ENCODE data around the gene SORBS2. TPM values are rescaled to one million over a fixed set of nuclear protein-coding genes. Genes with fewer than 3 reads are reported as not detected.

The SORBS2 gene
- total and polyA plus RNA-seq, 2 donors (not counting 1 experiment from before 2014, with no cell fraction given): 0.25 to 0.89 TPM

DNA sequence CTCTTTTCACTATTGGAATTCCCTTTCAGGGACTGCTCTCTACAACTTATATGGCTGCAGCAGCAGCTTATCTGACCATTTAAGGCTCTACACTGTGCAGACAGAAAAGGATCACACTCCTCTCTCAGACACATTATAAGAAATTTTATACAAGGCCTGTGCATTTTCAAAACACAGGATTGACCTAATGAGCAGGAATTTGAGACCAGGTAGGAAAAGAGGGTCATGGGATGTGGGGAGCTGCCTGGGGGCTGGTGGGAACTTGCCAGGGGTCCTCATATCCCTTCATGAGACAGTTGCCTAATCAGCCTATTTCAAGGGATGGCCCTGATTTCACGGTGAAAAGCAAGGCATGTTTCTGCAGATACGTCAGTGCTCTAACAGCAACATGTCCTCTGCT, 77.1 kb downstream of the SORBS2 start:
- CTCF ChIA-PET: no interaction called here
- peaks cover 5 to 26% of the 10 kb centered on the region in 2 donors for H3K4me1 ChIP-seq (ENCODE audit: control insufficient read depth in 2 of 2, insufficient read depth in 2 of 2, low read length in 2 of 2)
- intact Hi-C loops (cut with micrococcal nuclease): no loop called here
- peaks cover 12% of the 10 kb centered on the region for H3K27me3 Mint-ChIP-seq
- H3K9ac ChIP-seq (ENCODE audit: low read length): no peak overlapping the region
- peaks cover 0 to 7% (median 2%) of the 10 kb centered on the region in 4 experiments for H3K27me3 ChIP-seq (replicated peaks in 1 of 4; ENCODE audit: control extremely low read depth in 1 of 4, control insufficient read depth in 3 of 4, insufficient read depth in 4 of 4, low read length in 3 of 4)
- TF ChIP-seq, protein P1, sequence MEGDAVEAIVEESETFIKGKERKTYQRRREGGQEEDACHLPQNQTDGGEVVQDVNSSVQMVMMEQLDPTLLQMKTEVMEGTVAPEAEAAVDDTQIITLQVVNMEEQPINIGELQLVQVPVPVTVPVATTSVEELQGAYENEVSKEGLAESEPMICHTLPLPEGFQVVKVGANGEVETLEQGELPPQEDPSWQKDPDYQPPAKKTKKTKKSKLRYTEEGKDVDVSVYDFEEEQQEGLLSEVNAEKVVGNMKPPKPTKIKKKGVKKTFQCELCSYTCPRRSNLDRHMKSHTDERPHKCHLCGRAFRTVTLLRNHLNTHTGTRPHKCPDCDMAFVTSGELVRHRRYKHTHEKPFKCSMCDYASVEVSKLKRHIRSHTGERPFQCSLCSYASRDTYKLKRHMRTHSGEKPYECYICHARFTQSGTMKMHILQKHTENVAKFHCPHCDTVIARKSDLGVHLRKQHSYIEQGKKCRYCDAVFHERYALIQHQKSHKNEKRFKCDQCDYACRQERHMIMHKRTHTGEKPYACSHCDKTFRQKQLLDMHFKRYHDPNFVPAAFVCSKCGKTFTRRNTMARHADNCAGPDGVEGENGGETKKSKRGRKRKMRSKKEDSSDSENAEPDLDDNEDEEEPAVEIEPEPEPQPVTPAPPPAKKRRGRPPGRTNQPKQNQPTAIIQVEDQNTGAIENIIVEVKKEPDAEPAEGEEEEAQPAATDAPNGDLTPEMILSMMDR (IDR thresholded peaks at IDR 0.05): no peak
- TF ChIP-seq EZH2 (IDR thresholded peaks at IDR 0.05; ENCODE audit: borderline replicate concordance, insufficient read depth, low read depth, low read length, poor library complexity, severe bottlenecking): no peak
- H3K36me3 ChIP-seq (replicated peaks in 1 of 2; ENCODE audit: control extremely low read depth in 1 of 2, control insufficient read depth in 1 of 2, extremely low read depth in 1 of 2, insufficient read depth in 2 of 2, low read length in 1 of 2): no peaks in the 10 kb centered on the region
- ATAC-seq (ENCODE audit: low read depth) (no peak), DNase-seq (no peak)
- H3K79me2 ChIP-seq (ENCODE audit: control insufficient read depth, insufficient read depth, low read length): no peaks in the 10 kb centered on the region
- POLR2A ChIA-PET: no interaction called here
- H3K4me3 Mint-ChIP-seq: no peak overlapping the region
- H3K27ac Mint-ChIP-seq: no peak overlapping the region
- whole genome bisulfite sequencing (ENCODE audit: insufficient coverage): 95% methylated on average over 2 of the region's 2 CpGs
- peaks cover 10% of the 10 kb centered on the region for H3K4me1 Mint-ChIP-seq
- H3K9me3 ChIP-seq (ENCODE audit: control extremely low read depth in 1 of 3, control insufficient read depth in 2 of 3, insufficient read depth in 1 of 3, low read length in 2 of 3): peaks cover 0 to 5% (median 0%) of the 10 kb centered on the region in 3 donors
- no peaks in the 10 kb centered on the region for H4K20me1 ChIP-seq (ENCODE audit: control insufficient read depth, insufficient read depth, low read length, poor library complexity, severe bottlenecking)
- no peaks in the 10 kb centered on the region for H3K9me3 Mint-ChIP-seq (ENCODE audit: insufficient read depth)
- no peak overlapping the region for H3K27ac ChIP-seq (ENCODE audit: low read length in 2 of 2)
- no peak overlapping the region for H3K4me3 ChIP-seq (ENCODE audit: control extremely low read depth in 1 of 5, extremely low read depth in 1 of 5, insufficient read depth in 1 of 5, low read depth in 2 of 5, low read length in 4 of 5)
- H2AFZ ChIP-seq (ENCODE audit: insufficient read depth, low read depth, low read length, poor library complexity, severe bottlenecking): no peak overlapping the region
- no peak overlapping the region for H3K4me2 ChIP-seq (replicated peaks; ENCODE audit: low read depth, low read length, poor library complexity, severe bottlenecking)

DNA sequence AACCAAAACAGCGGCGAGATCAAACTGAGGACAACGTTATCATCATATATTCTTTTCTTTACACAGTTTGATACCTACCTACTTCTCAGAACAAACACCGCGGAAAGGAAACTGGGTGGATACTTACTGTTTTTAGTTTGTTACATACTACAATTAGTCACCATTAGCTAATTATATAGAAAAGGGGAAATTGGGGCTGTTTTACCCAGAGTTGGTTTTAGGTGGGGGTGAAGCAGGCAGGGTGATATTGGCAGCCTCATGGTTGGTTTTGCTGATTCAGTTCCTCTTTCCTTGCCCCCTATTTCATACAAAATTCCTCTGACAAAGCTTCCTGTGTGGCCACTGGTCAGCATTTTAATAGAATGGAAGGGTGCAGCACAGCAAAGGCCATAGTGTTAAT, 77.8 kb downstream of the SORBS2 start:
- H3K4me1 Mint-ChIP-seq: peaks cover 10% of the 10 kb centered on the region
- intact Hi-C loops (cut with micrococcal nuclease): no loop called here
- no peaks in the 10 kb centered on the region for H4K20me1 ChIP-seq (ENCODE audit: control insufficient read depth, insufficient read depth, low read length, poor library complexity, severe bottlenecking)
- POLR2A ChIA-PET: no interaction called here
- H3K36me3 ChIP-seq (replicated peaks in 1 of 2; ENCODE audit: control extremely low read depth in 1 of 2, control insufficient read depth in 1 of 2, extremely low read depth in 1 of 2, insufficient read depth in 2 of 2, low read length in 1 of 2): no peaks in the 10 kb centered on the region
- no peak overlapping the region for H2AFZ ChIP-seq (ENCODE audit: insufficient read depth, low read depth, low read length, poor library complexity, severe bottlenecking)
- no peak overlapping the region for H3K4me3 ChIP-seq (ENCODE audit: control extremely low read depth in 1 of 5, extremely low read depth in 1 of 5, insufficient read depth in 1 of 5, low read depth in 2 of 5, low read length in 4 of 5)
- no peak for ATAC-seq (ENCODE audit: low read depth)
- no peaks in the 10 kb centered on the region for H3K79me2 ChIP-seq (ENCODE audit: control insufficient read depth, insufficient read depth, low read length)
- H3K27ac ChIP-seq (ENCODE audit: low read length in 2 of 2): peak overlapping the region in 1 of 2 donors; percentile 43
- peaks cover 16% of the 10 kb centered on the region for H3K27me3 Mint-ChIP-seq
- peaks cover 5 to 26% of the 10 kb centered on the region in 2 donors for H3K4me1 ChIP-seq (ENCODE audit: control insufficient read depth in 2 of 2, insufficient read depth in 2 of 2, low read length in 2 of 2)
- H3K4me3 Mint-ChIP-seq: peak overlapping the region; percentile 5
- H3K9ac ChIP-seq (ENCODE audit: low read length): peak overlapping the region; percentile 32
- peak; percentile 40 for DNase-seq
- H3K9me3 ChIP-seq (ENCODE audit: control extremely low read depth in 1 of 3, control insufficient read depth in 2 of 3, insufficient read depth in 1 of 3, low read length in 2 of 3): peaks cover 0 to 5% (median 0%) of the 10 kb centered on the region in 3 donors
- peaks cover 0 to 7% (median 4%) of the 10 kb centered on the region in 4 experiments for H3K27me3 ChIP-seq (replicated peaks in 1 of 4; ENCODE audit: control extremely low read depth in 1 of 4, control insufficient read depth in 3 of 4, insufficient read depth in 4 of 4, low read length in 3 of 4)
- no CpG with 5 or more reads among the region's 5 CpGs for WGBS (ENCODE audit: insufficient coverage)
- H3K9me3 Mint-ChIP-seq (ENCODE audit: insufficient read depth): no peaks in the 10 kb centered on the region
- CTCF ChIA-PET: no interaction called here
- no peak overlapping the region for H3K27ac Mint-ChIP-seq
- H3K4me2 ChIP-seq (replicated peaks; ENCODE audit: low read depth, low read length, poor library complexity, severe bottlenecking): peak overlapping the region; percentile 30
- TF ChIP-seq EZH2 (IDR thresholded peaks at IDR 0.05; ENCODE audit: borderline replicate concordance, insufficient read depth, low read depth, low read length, poor library complexity, severe bottlenecking): no peak
- TF ChIP-seq, protein P1 (IDR thresholded peaks at IDR 0.05): no peak
